Neuronal stem cell (in vitro differentiated cells): ENCODE data around the gene ATIC.

ENCODE experiments used
- DNase-seq: peaks from one replicate; pipeline ENCODE4 v3.0.0-alpha.2; 2013; ENCODE audit warnings: low spot score
- H2AFZ ChIP-seq: one replicate; pipeline ENCODE4 v1.6.1; 2013; ENCODE audit warnings: mild to moderate bottlenecking, low read length, inconsistent platforms
- H2AK5ac ChIP-seq: 2 replicates; pipeline ENCODE4 v1.6.1; 2013; ENCODE audit warnings: low read depth, mild to moderate bottlenecking, inconsistent platforms, low read length, moderate library complexity, mixed read lengths
- H2BK120ac ChIP-seq: 2 replicates; pipeline ENCODE4 v1.6.1; 2013; ENCODE audit warnings: low read depth, mild to moderate bottlenecking, inconsistent platforms, low read length, moderate library complexity, mixed read lengths
- H2BK12ac ChIP-seq: one replicate; pipeline ENCODE4 v1.6.1; 2013; ENCODE audit warnings: low read length, inconsistent platforms
- H2BK15ac ChIP-seq: 2 replicates; pipeline ENCODE4 v1.6.1; 2013; ENCODE audit warnings: mild to moderate bottlenecking, low read length, inconsistent platforms, mixed read lengths
- H2BK5ac ChIP-seq: one replicate; pipeline ENCODE4 v1.6.1; 2013; ENCODE audit warnings: inconsistent platforms, mild to moderate bottlenecking, low read length, moderate library complexity
- H3K14ac ChIP-seq: one replicate; pipeline ENCODE4 v1.6.1; 2013; ENCODE audit warnings: low read length, inconsistent platforms
- H3K18ac ChIP-seq: 2 replicates; pipeline ENCODE4 v1.6.1; 2013; ENCODE audit warnings: low read length, inconsistent platforms
- H3K23ac ChIP-seq: 2 replicates; pipeline ENCODE4 v1.6.1; 2013; ENCODE audit warnings: low read depth, mild to moderate bottlenecking, mixed read lengths, low read length, inconsistent platforms; ENCODE audit not compliant: poor library complexity
- H3K27ac ChIP-seq: replicated peaks from 3 replicates; pipeline ENCODE4 v1.5.1; 2013; ENCODE audit warnings: low read length, inconsistent platforms
- H3K27me3 ChIP-seq, 3 experiments: 2 replicates each; pipeline ENCODE4 v1.6.1; 2013; ENCODE audit warnings: low read length in 3 of 3, mild to moderate bottlenecking in 2 of 3, inconsistent platforms in 1 of 3, low read depth in 1 of 3, mixed read lengths in 1 of 3, moderate library complexity in 1 of 3; ENCODE audit not compliant: control insufficient read depth in 3 of 3, insufficient read depth in 3 of 3
- H3K36me3 ChIP-seq, 2 donors: replicated peaks in 1 of 2; 2 replicates each; pipeline ENCODE4 v1.6.1; 2013; ENCODE audit warnings: low read length in 2 of 2; ENCODE audit not compliant: control insufficient read depth in 2 of 2, insufficient read depth in 2 of 2
- H3K4ac ChIP-seq: 2 replicates; pipeline ENCODE4 v1.6.1; 2013; ENCODE audit warnings: inconsistent platforms, mild to moderate bottlenecking, low read length, moderate library complexity
- H3K4me1 ChIP-seq, 2 donors: 1 replicate in 1 of 2; 2 replicates in 1 of 2; pipeline ENCODE4 v1.6.1; 2013; ENCODE audit warnings: low read length in 2 of 2, low read depth in 1 of 2; ENCODE audit not compliant: control insufficient read depth in 2 of 2, insufficient read depth in 1 of 2
- H3K4me2 ChIP-seq: one replicate; pipeline ENCODE4 v1.6.1; 2013; ENCODE audit warnings: mild to moderate bottlenecking, low read length, inconsistent platforms; ENCODE audit not compliant: insufficient read depth, poor library complexity, severe bottlenecking
- H3K4me3 ChIP-seq, 2 donors: 2 replicates each; pipeline ENCODE4 v1.5.1; 2013; ENCODE audit warnings: low read length in 2 of 2, mild to moderate bottlenecking in 2 of 2, inconsistent platforms in 1 of 2, moderate library complexity in 1 of 2
- H3K79me1 ChIP-seq: one replicate; pipeline ENCODE4 v1.6.1; 2013; ENCODE audit warnings: low read depth, mild to moderate bottlenecking, inconsistent platforms, low read length, moderate library complexity
- H3K9ac ChIP-seq: one replicate; pipeline ENCODE4 v1.6.1; 2013; ENCODE audit warnings: mild to moderate bottlenecking, low read depth, low read length, inconsistent platforms; ENCODE audit not compliant: poor library complexity
- H3K9me3 ChIP-seq, 2 donors: replicated peaks in 1 of 2; 2 replicates each; pipeline versions ENCODE3 to v1.6.1; 2013; ENCODE audit warnings: low read length in 2 of 2, mild to moderate bottlenecking in 2 of 2, inconsistent platforms in 1 of 2, low read depth in 1 of 2, mixed read lengths in 1 of 2, moderate library complexity in 1 of 2; ENCODE audit not compliant: control insufficient read depth in 2 of 2, insufficient read depth in 1 of 2
- H4K8ac ChIP-seq: one replicate; pipeline ENCODE4 v1.6.1; 2013; ENCODE audit warnings: low read depth, mild to moderate bottlenecking, inconsistent platforms, low read length, moderate library complexity
- H4K91ac ChIP-seq: one replicate; pipeline ENCODE4 v1.6.1; 2013; ENCODE audit warnings: low read length, low read depth, mild to moderate bottlenecking, inconsistent platforms; ENCODE audit not compliant: poor library complexity
- WGBS, 2 donors: extraction: QIAGEN DNeasy Blood & Tissue Kit; methylation state at CpG; one replicate each; pipeline ENCODE4 v1.1.7; 2013; ENCODE audit warnings: missing lambda C conversion rate in 2 of 2, mixed read lengths in 1 of 2; ENCODE audit not compliant: insufficient read length in 2 of 2, insufficient replicate concordance in 1 of 2; ENCODE audit errors: extremely low coverage in 2 of 2; 5-methylcytosine and 5-hydroxymethylcytosine counted together

ATIC gene

DNA sequence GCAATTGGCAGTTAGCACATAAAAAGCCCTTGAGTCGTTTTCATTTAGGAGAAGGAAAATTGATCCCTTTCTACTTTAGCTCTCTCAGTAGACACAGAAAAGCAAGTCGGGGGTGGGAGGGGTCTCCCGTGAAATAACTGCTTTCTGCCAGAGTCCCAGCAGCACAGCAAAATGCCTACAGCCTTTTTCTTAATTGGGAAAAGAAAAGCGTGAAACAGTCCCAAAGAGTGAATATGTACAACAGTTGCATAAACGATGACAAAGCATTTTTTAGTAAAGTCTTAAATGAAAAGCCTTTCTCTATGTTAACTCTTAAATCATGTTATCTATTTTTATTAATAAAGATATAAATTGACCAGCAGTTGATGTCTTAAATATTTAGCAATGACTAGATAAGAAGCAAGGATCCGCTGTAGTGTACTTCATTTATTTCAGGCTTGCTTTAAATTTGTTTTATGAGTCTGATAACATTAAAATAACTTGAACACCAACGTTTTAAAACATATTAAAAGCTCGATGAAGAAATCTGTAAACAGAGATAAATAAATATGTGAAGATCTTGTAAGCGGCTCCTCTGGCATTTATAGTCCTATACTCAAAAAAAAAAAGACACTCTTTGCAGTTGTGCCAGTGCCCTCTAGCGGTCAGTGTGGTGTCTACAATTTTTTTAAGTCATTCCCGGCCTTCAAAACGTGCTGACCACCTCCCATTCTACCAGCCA is 42.3 kb upstream of the ATIC start:
- Histone ChIP-seq H2BK120ac (no peak overlapping the region), H3K14ac (no peak overlapping the region)
- peak; percentile 74 for DNase-seq

GRCh38 chr2:215270118-215270451 is 41.8 kb upstream of the ATIC start:
- Histone ChIP-seq H2BK15ac (no peak overlapping the region), H3K23ac (no peak overlapping the region), H3K9ac (no peak overlapping the region), H4K91ac (no peak overlapping the region), H2BK12ac (no peak overlapping the region), H3K9me3 (no peaks in the 10 kb centered on the region), H3K36me3 (no peaks in the 10 kb centered on the region), H2AFZ (peak overlapping the region; percentile 66), H3K4me2 (no peak overlapping the region), H3K27ac (no peak overlapping the region), H3K4ac (no peak overlapping the region), H4K8ac (no peak overlapping the region), H3K27me3 (no peaks in the 10 kb centered on the region), H3K4me3 (no peak overlapping the region), H3K18ac (no peak overlapping the region), H3K14ac (no peak overlapping the region), H2BK5ac (no peak overlapping the region), H3K4me1 (peaks cover 0 to 2% of the 10 kb centered on the region in 2 donors), H3K79me1 (no peaks in the 10 kb centered on the region), H2AK5ac (no peak overlapping the region), H2BK120ac (no peak overlapping the region)
- DNase-seq, result no peak
- no CpG with 5 or more reads among the region's 4 CpGs for WGBS, 2 donors

More for the DNA sequence above, 42.3 kb upstream of the ATIC start:
- Histone ChIP-seq H3K4me1 (peaks cover 0 to 2% of the 10 kb centered on the region in 2 donors), H2AFZ (peak overlapping the region; percentile 66), H3K27ac (no peak overlapping the region), H2BK12ac (no peak overlapping the region), H3K9ac (no peak overlapping the region), H3K18ac (no peak overlapping the region), H3K4ac (no peak overlapping the region), H2AK5ac (no peak overlapping the region), H3K36me3 (no peaks in the 10 kb centered on the region), H3K4me2 (peak overlapping the region; percentile 18), H2BK5ac (no peak overlapping the region), H3K9me3 (no peaks in the 10 kb centered on the region), H3K23ac (no peak overlapping the region), H4K8ac (no peak overlapping the region), H2BK15ac (no peak overlapping the region), H3K27me3 (no peaks in the 10 kb centered on the region), H4K91ac (no peak overlapping the region), H3K4me3 (no peak overlapping the region), H3K79me1 (no peaks in the 10 kb centered on the region)
- WGBS, 2 donors, result no CpG with 5 or more reads among the region's 12 CpGs

- Histone ChIP-seq H3K14ac (no peak overlapping the region), H3K4ac (no peak overlapping the region), H3K4me1 (peaks cover 0 to 2% of the 10 kb centered on the region in 2 donors), H4K8ac (no peak overlapping the region), H3K9ac (no peak overlapping the region), H2BK5ac (no peak overlapping the region), H2AK5ac (no peak overlapping the region), H2BK15ac (no peak overlapping the region), H3K23ac (no peak overlapping the region), H3K18ac (no peak overlapping the region), H3K36me3 (no peaks in the 10 kb centered on the region), H3K27ac (no peak overlapping the region), H3K27me3 (no peaks in the 10 kb centered on the region), H3K9me3 (no peaks in the 10 kb centered on the region), H4K91ac (no peak overlapping the region), H3K4me2 (no peak overlapping the region), H2BK12ac (no peak overlapping the region), H2BK120ac (no peak overlapping the region), H3K4me3 (no peak overlapping the region), H3K79me1 (no peaks in the 10 kb centered on the region), H2AFZ (no peak overlapping the region)
- DNase-seq, result no peak
- WGBS, 2 donors, result no CpG with 5 or more reads among the region's 2 CpGs
These were observed 40.4 kb upstream of the ATIC start for GRCh38 chr2:215271446-215271845.

- WGBS, 2 donors, result no CpG with 5 or more reads among the region's 3 CpGs
- DNase-seq, result no peak
- no peak overlapping the region for H3K4me3 ChIP-seq
These were observed 38.9 kb upstream of the ATIC start for GRCh38 chr2:215272918-215273317.

More at GRCh38 chr2:215272918-215273317, 38.9 kb upstream of the ATIC start:
- no peak overlapping the region for H4K91ac ChIP-seq
- no peaks in the 10 kb centered on the region for H3K36me3 ChIP-seq
- no peak overlapping the region for H3K23ac ChIP-seq
- no peak overlapping the region for H2AFZ ChIP-seq
- H3K9me3 ChIP-seq, result no peaks in the 10 kb centered on the region
- no peak overlapping the region for H2BK120ac ChIP-seq
- H3K18ac ChIP-seq, result no peak overlapping the region
- H3K9ac ChIP-seq, result no peak overlapping the region
- no peak overlapping the region for H2BK15ac ChIP-seq
- H2AK5ac ChIP-seq, result no peak overlapping the region
- no peak overlapping the region for H2BK5ac ChIP-seq
- no peak overlapping the region for H3K27ac ChIP-seq
- no peaks in the 10 kb centered on the region for H3K27me3 ChIP-seq
- H3K79me1 ChIP-seq, result no peaks in the 10 kb centered on the region
- no peak overlapping the region for H2BK12ac ChIP-seq
- H3K4me1 ChIP-seq, result peaks cover 0 to 2% of the 10 kb centered on the region in 2 donors
- no peak overlapping the region for H3K4ac ChIP-seq
- H3K4me2 ChIP-seq, result no peak overlapping the region
- no peak overlapping the region for H3K14ac ChIP-seq
- no peak overlapping the region for H4K8ac ChIP-seq
